Activated T-cell treated with anti-CD3 and anti-CD28 coated beads, Interleukin-2, amount 50 U/mL, for 24 hours (primary cell): Measurements from ENCODE around the gene SPTBN5.

ENCODE experiments used
- DNase-seq: peaks from one replicate; pipeline ENCODE4 v3.0.0-alpha.2; 2020
- H3K27ac Mint-ChIP-seq: 2 replicates; pipeline ENCODE4 v1.8.0; 2020; ENCODE audit warnings: mild to moderate bottlenecking, mixed read lengths
- H3K27me3 Mint-ChIP-seq: 2 replicates; pipeline ENCODE4 v1.8.0; 2020; ENCODE audit warnings: mixed read lengths
- H3K36me3 Mint-ChIP-seq: 2 replicates; pipeline ENCODE4 v1.8.0; 2020; ENCODE audit warnings: low read depth, mixed read lengths
- H3K4me1 Mint-ChIP-seq: 2 replicates; pipeline ENCODE4 v1.8.0; 2020; ENCODE audit warnings: low read depth, mixed read lengths
- H3K4me3 Mint-ChIP-seq: 2 replicates; pipeline ENCODE4 v1.8.0; 2020; ENCODE audit warnings: mild to moderate bottlenecking, moderate library complexity, mixed read lengths
- H3K9me3 Mint-ChIP-seq: 2 replicates; pipeline ENCODE4 v1.8.0; 2020; ENCODE audit warnings: mixed read lengths

Gene SPTBN5

GRCh38 chr15:41878355-41878699 is 15.5 kb downstream of the SPTBN5 start:
- H3K36me3 Mint-ChIP-seq, result no peaks in the 10 kb centered on the region
- H3K27ac Mint-ChIP-seq, result no peak overlapping the region
- no peaks in the 10 kb centered on the region for H3K9me3 Mint-ChIP-seq
- H3K27me3 Mint-ChIP-seq, result peaks cover 16% of the 10 kb centered on the region
- DNase-seq, result no peak
- H3K4me3 Mint-ChIP-seq, result no peak overlapping the region
- H3K4me1 Mint-ChIP-seq, result peaks cover 8% of the 10 kb centered on the region

- Mint-ChIP-seq H3K36me3 (no peaks in the 10 kb centered on the region), H3K4me1 (peaks cover 8% of the 10 kb centered on the region), H3K27ac (no peak overlapping the region), H3K4me3 (no peak overlapping the region), H3K27me3 (peaks cover 15% of the 10 kb centered on the region), H3K9me3 (no peaks in the 10 kb centered on the region)
- no peak for DNase-seq
Measured at GRCh38 chr15:41877631-41878354, 16.1 kb downstream of the SPTBN5 start.

DNA sequence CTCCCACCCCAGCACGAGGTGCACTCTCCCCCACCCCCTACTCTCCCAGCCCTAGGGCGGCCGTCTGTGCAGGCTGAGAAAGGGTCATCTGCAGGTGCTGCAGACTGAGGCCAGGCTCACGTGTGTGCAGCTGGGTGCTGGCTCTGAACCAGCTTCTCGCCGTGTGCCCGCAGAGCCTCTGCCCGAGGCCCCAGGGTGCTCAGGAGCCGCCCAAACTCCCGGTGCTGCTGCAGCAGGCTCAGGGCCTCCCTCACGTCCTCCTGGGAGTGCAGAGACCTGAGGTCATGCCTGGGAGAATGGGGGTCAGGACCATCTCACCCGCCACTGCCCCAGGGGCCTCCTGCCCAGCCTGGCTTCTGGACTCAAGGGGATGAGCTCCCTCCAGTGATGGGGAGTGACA is 17.2 kb downstream of the SPTBN5 start:
- no peak overlapping the region for H3K27ac Mint-ChIP-seq
- peaks cover 11% of the 10 kb centered on the region for H3K27me3 Mint-ChIP-seq

GRCh38 chr15:41876007-41876406 is 17.8 kb downstream of the SPTBN5 start:
- peaks cover 4% of the 10 kb centered on the region for H3K27me3 Mint-ChIP-seq
- no peak for DNase-seq
- no peaks in the 10 kb centered on the region for H3K36me3 Mint-ChIP-seq
- peaks cover 13% of the 10 kb centered on the region for H3K4me1 Mint-ChIP-seq
- H3K27ac Mint-ChIP-seq, result no peak overlapping the region
- no peak overlapping the region for H3K4me3 Mint-ChIP-seq
- H3K9me3 Mint-ChIP-seq, result no peaks in the 10 kb centered on the region

More for the DNA sequence above, 17.2 kb downstream of the SPTBN5 start:
- Mint-ChIP-seq H3K9me3 (no peaks in the 10 kb centered on the region), H3K4me3 (no peak overlapping the region), H3K36me3 (no peaks in the 10 kb centered on the region), H3K4me1 (peaks cover 14% of the 10 kb centered on the region)
- no peak for DNase-seq

DNA sequence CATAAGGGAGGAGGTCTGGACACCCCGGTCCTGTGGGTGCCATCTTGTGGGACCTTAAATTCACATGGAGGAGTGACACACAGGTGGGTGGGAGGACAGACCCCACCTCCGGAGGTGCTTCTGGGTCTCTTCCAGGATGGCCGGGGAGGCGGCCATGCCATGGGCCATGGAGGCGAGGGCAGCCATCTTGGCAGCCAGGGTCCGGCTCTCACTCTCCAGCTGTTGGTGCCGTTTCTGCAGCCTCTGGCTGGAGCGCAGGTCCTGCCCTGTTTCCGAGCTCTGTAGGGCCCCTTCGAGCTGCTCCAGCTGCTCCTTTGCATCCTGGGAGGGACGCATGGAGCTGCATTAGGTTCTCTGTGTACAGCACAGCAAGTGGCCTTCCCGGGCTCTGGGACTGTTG is 19.1 kb downstream of the SPTBN5 start:
- DNase-seq, result no peak
- H3K4me1 Mint-ChIP-seq, result peaks cover 22% of the 10 kb centered on the region
- no peak overlapping the region for H3K27ac Mint-ChIP-seq
- H3K27me3 Mint-ChIP-seq, result no peaks in the 10 kb centered on the region
- no peaks in the 10 kb centered on the region for H3K9me3 Mint-ChIP-seq
- H3K36me3 Mint-ChIP-seq, result no peaks in the 10 kb centered on the region
- no peak overlapping the region for H3K4me3 Mint-ChIP-seq

- H3K27me3 Mint-ChIP-seq, result no peaks in the 10 kb centered on the region
- no peak overlapping the region for H3K4me3 Mint-ChIP-seq
- no peaks in the 10 kb centered on the region for H3K9me3 Mint-ChIP-seq
- no peak overlapping the region for H3K27ac Mint-ChIP-seq
- DNase-seq, result no peak
- no peaks in the 10 kb centered on the region for H3K36me3 Mint-ChIP-seq
- H3K4me1 Mint-ChIP-seq, result peaks cover 25% of the 10 kb centered on the region
Measured at GRCh38 chr15:41873711-41874110, 20.1 kb downstream of the SPTBN5 start.

DNA sequence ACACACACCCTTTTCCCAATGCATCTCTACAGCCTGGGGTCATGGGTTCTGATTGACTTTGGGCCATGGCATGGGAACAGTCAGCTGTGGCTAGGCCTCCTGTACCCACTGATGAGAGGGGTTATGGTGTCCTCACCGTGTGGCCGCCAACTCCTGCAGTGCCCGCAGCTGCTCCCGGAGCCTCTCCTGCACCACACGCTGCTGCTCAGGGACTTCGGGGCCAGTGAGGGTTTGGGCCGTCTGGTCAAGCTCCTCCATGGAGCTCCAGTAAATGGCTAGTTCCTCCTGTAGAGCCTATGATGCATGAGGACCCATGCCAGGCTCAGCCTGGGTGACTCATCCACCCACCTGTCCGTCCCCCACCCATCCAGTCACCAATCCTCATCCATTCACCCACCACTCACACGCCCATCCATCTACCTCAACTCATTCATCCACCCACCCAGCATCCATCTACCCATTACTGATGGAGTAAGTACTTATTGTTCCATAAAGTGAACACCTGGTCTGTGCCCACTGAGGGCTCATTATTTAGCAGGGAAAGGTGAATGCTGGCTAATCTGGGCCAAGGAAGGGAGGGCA is 21.6 kb downstream of the SPTBN5 start:
- no peaks in the 10 kb centered on the region for H3K9me3 Mint-ChIP-seq
- H3K4me1 Mint-ChIP-seq, result peaks cover 25% of the 10 kb centered on the region
- no peak overlapping the region for H3K27ac Mint-ChIP-seq
- DNase-seq, result no peak
- no peaks in the 10 kb centered on the region for H3K36me3 Mint-ChIP-seq
- H3K4me3 Mint-ChIP-seq, result no peak overlapping the region
- H3K27me3 Mint-ChIP-seq, result no peaks in the 10 kb centered on the region

GRCh38 chr15:41871175-41871905 is 22.5 kb downstream of the SPTBN5 start:
- H3K4me1 Mint-ChIP-seq, result peaks cover 25% of the 10 kb centered on the region
- H3K27ac Mint-ChIP-seq, result peak overlapping the region; percentile 74
- DNase-seq, result no peak
- H3K36me3 Mint-ChIP-seq, result no peaks in the 10 kb centered on the region
- no peaks in the 10 kb centered on the region for H3K27me3 Mint-ChIP-seq
- no peaks in the 10 kb centered on the region for H3K9me3 Mint-ChIP-seq
- no peak overlapping the region for H3K4me3 Mint-ChIP-seq

- Mint-ChIP-seq H3K9me3 (no peaks in the 10 kb centered on the region), H3K36me3 (no peaks in the 10 kb centered on the region), H3K27ac (peak overlapping the region; percentile 74), H3K4me3 (no peak overlapping the region), H3K27me3 (no peaks in the 10 kb centered on the region), H3K4me1 (peaks cover 25% of the 10 kb centered on the region)
- DNase-seq, result peak; percentile 71
Measured at GRCh38 chr15:41870689-41871081, 23.2 kb downstream of the SPTBN5 start.

GRCh38 chr15:41869770-41870688 is 23.8 kb downstream of the SPTBN5 start:
- Mint-ChIP-seq H3K4me3 (no peak overlapping the region), H3K27ac (peak overlapping the region; percentile 74), H3K9me3 (no peaks in the 10 kb centered on the region), H3K36me3 (no peaks in the 10 kb centered on the region), H3K27me3 (no peaks in the 10 kb centered on the region), H3K4me1 (peaks cover 25% of the 10 kb centered on the region)
- DNase-seq, result no peak

DNA sequence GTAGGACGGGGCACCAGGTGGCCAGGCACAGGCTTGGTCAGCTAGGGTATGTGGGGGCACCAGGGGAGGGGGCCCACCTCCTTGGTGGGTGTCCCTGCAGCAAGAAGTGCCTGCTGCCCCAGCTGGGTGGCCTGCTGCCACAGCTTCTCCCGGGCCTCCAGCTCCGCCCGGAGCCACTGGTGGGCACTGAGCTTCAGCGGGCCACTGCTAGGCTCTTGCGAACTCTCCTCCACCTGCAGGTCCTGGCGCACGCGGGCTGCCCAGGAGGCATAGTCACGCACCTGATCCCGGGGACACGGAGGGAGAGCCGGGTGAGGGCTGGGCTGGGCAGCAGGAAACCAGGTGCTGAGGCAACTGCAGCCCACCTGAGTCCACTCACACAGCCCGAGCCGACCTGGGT is 25.5 kb downstream of the SPTBN5 start:
- DNase-seq, result no peak
- Mint-ChIP-seq H3K27ac (no peak overlapping the region), H3K4me1 (peaks cover 25% of the 10 kb centered on the region), H3K27me3 (no peaks in the 10 kb centered on the region), H3K9me3 (no peaks in the 10 kb centered on the region), H3K4me3 (no peak overlapping the region), H3K36me3 (no peaks in the 10 kb centered on the region)

DNA sequence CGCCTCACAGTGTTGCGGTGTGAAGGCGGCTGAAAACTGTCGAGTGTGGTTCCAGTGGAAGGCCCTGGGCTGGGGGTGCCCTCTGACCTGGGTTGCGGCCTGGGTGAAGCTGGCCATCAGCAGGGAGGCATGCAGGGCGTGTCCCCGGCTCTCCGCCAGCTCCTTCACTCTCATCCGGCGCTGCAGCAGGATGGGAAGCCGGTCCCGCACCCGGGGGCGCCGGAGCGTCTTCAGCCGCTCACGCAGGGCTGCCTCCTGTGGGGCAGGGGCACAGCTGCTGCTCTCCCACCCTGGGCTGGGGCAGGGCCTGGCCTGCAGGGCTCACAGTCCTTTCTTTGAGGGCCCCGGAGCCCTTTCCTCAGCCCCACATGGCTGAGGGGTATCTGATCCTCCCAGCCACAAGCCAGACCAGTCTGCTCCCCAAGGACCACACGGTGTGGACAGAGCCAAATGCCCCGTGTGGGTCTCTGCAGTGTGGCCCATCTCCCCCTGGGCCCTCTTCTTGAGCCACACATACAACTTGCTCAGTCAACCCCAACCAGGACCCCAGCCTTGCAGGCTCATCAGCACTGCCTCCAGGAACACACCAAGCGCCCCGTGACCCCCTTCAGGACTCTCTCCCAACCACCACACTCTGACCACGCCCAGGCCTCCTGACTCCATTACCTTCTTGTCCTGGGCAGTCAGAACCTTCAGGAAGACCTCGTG is 26.8 kb downstream of the SPTBN5 start:
- no peaks in the 10 kb centered on the region for H3K27me3 Mint-ChIP-seq
- H3K36me3 Mint-ChIP-seq, result no peaks in the 10 kb centered on the region
- DNase-seq, result no peak
- no peak overlapping the region for H3K27ac Mint-ChIP-seq
- no peak overlapping the region for H3K4me3 Mint-ChIP-seq
- peaks cover 23% of the 10 kb centered on the region for H3K4me1 Mint-ChIP-seq
- no peaks in the 10 kb centered on the region for H3K9me3 Mint-ChIP-seq

- H3K4me3 Mint-ChIP-seq, result no peak overlapping the region
- H3K9me3 Mint-ChIP-seq, result no peaks in the 10 kb centered on the region
- H3K36me3 Mint-ChIP-seq, result no peaks in the 10 kb centered on the region
- peaks cover 19% of the 10 kb centered on the region for H3K4me1 Mint-ChIP-seq
- DNase-seq, result no peak
- no peak overlapping the region for H3K27ac Mint-ChIP-seq
- no peaks in the 10 kb centered on the region for H3K27me3 Mint-ChIP-seq
Measured at GRCh38 chr15:41866263-41866703, 27.6 kb downstream of the SPTBN5 start.
